CD4-positive, alpha-beta memory T cell (primary cell): ENCODE results near the gene SIPA1L3. TPM values are rescaled to one million over a fixed set of nuclear protein-coding genes. Genes with fewer than 3 reads are reported as not detected.

Experiments used
- CTCF ChIA-PET: fragments of 350-600 bp; sonication (Branson Sonifier 250); formaldehyde crosslinking; loops from one replicate; lab custom pipeline; 2021; ENCODE audit warnings: inconsistent platforms; ENCODE audit not compliant: partially characterized antibody; lab: Charles Lee
- POLR2A ChIA-PET: fragments of 350-600 bp; sonication (Branson Sonifier 250); formaldehyde crosslinking; loops from one replicate; lab custom pipeline; 2021; ENCODE audit not compliant: partially characterized antibody; lab: Charles Lee
- DNase-seq, 5 donors: peaks; one replicate each; pipeline versions ENCODE4 v3.0.0 to v3.0.0-alpha.2; 2020 to 2022; ENCODE audit warnings: mixed read lengths in 1 of 5
- H3K27ac ChIP-seq: one replicate; pipeline ENCODE4 v1.7.0; 2013; ENCODE audit warnings: low read depth, low read length
- H3K27me3 ChIP-seq: 2 replicates; pipeline ENCODE4 v1.7.0; 2013; ENCODE audit warnings: mild to moderate bottlenecking, low read length, moderate library complexity; ENCODE audit not compliant: insufficient read depth
- H3K36me3 ChIP-seq: 2 replicates; pipeline ENCODE4 v1.7.0; 2013; ENCODE audit warnings: mild to moderate bottlenecking, low read length, moderate library complexity; ENCODE audit not compliant: insufficient read depth
- H3K4me1 ChIP-seq: 2 replicates; pipeline ENCODE4 v1.7.0; 2013; ENCODE audit warnings: mild to moderate bottlenecking, low read length, moderate library complexity; ENCODE audit not compliant: insufficient read depth
- H3K4me3 ChIP-seq, 2 donors: one replicate each; pipeline ENCODE4 v1.7.0; 2013; ENCODE audit warnings: low read length in 2 of 2, mild to moderate bottlenecking in 1 of 2
- H3K9me3 ChIP-seq, 2 donors: one replicate each; pipeline ENCODE4 v1.7.0; 2013; ENCODE audit warnings: low read length in 2 of 2, control low read depth in 1 of 2; ENCODE audit not compliant: control insufficient read depth in 1 of 2
- H3K27ac Mint-ChIP-seq, 7 donors: one replicate each; pipeline ENCODE4 v1.8.0; 2020 to 2021; ENCODE audit warnings: mixed read lengths in 7 of 7, mild to moderate bottlenecking in 6 of 7, inconsistent platforms in 3 of 7, moderate library complexity in 3 of 7
- H3K27me3 Mint-ChIP-seq, 2 donors: one replicate each; pipeline ENCODE4 v1.8.0; 2020 to 2021; ENCODE audit warnings: mixed read lengths in 2 of 2
- H3K36me3 Mint-ChIP-seq, 2 donors: one replicate each; pipeline ENCODE4 v1.8.0; 2020 to 2021; ENCODE audit warnings: mixed read lengths in 2 of 2, inconsistent platforms in 1 of 2, mild to moderate bottlenecking in 1 of 2
- H3K4me1 Mint-ChIP-seq, 4 donors: one replicate each; pipeline ENCODE4 v1.8.0; 2020 to 2021; ENCODE audit warnings: mixed read lengths in 4 of 4, mild to moderate bottlenecking in 1 of 4
- H3K4me3 Mint-ChIP-seq, 8 donors: one replicate each; pipeline ENCODE4 v1.8.0; 2020 to 2021; ENCODE audit warnings: mixed read lengths in 8 of 8, mild to moderate bottlenecking in 7 of 8, moderate library complexity in 6 of 8, inconsistent platforms in 3 of 8
- H3K9me3 Mint-ChIP-seq, 8 donors: one replicate each; pipeline ENCODE4 v1.8.0; 2020 to 2021; ENCODE audit warnings: mixed read lengths in 8 of 8, mild to moderate bottlenecking in 5 of 8, inconsistent platforms in 3 of 8, moderate library complexity in 1 of 8
- intact Hi-C: fragments of 100-400 bp; cut with micrococcal nuclease; formaldehyde crosslinking; loops from one replicate; pipeline ENCODE4 v1.15.1; 2023
- polyA plus RNA-seq, 2 donors: library from polyadenylated mRNA; unstranded; fragments of 300-500 nt; fragmentation: Illumina TruSeq; gene quantifications; one replicate each; pipeline ENCODE4 v1.2.3, GENCODE V29; 2021
- total RNA-seq, 2 experiments: library from RNA; stranded (reverse); gene quantifications; one replicate each; pipeline ENCODE4 v1.2.3, GENCODE V29; 2021

Gene SIPA1L3
- total and polyA plus RNA-seq, 4 experiments from 2014 or later = 0.39 to 35.0 (median 17.8) TPM

- Histone ChIP-seq H3K9me3 (no peaks in the 10 kb centered on the region), H3K36me3 (peaks cover 10% of the 10 kb centered on the region), H3K27ac (no peak overlapping the region), H3K4me1 (no peaks in the 10 kb centered on the region), H3K4me3 (no peak overlapping the region), H3K27me3 (no peaks in the 10 kb centered on the region)
- Mint-ChIP-seq H3K27me3 (no peaks in the 10 kb centered on the region), H3K27ac (peak overlapping the region in 3 of 7 donors; percentile 11 to 61 (median 59)), H3K36me3 (peaks cover 27 to 37% of the 10 kb centered on the region in 2 donors), H3K4me3 (no peak overlapping the region), H3K4me1 (peaks cover 0 to 6% (median 1%) of the 10 kb centered on the region in 4 donors), H3K9me3 (peaks cover 0 to 7% (median 1%) of the 10 kb centered on the region in 8 donors)
- POLR2A ChIA-PET = no interaction called here
- intact Hi-C loops = loop anchor here (1.0 kb wide), 1 partner anchor 193 kb away; no protein-coding TSS in a partner anchor
- DNase-seq = peak in 4 of 5 donors; percentile 22 to 41 (median 26)
- CTCF ChIA-PET = interaction anchor here (0.9 to 1.9 kb wide), 9 partner anchors 11 to 198 kb away, joined by 3 to 9 read pairs (median 5); no protein-coding TSS in a partner anchor
These were observed 188.7 kb downstream of the SIPA1L3 start for GRCh38 chr19:38095411-38096308.

- CTCF ChIA-PET = no interaction called here
- H3K4me3 Mint-ChIP-seq = no peak overlapping the region
- H3K4me1 Mint-ChIP-seq = peaks cover 0 to 6% (median 1%) of the 10 kb centered on the region in 4 donors
- intact Hi-C loops = no loop called here
- Histone ChIP-seq H3K27me3 (no peaks in the 10 kb centered on the region), H3K4me3 (no peak overlapping the region), H3K9me3 (no peaks in the 10 kb centered on the region), H3K4me1 (no peaks in the 10 kb centered on the region), H3K27ac (no peak overlapping the region), H3K36me3 (peaks cover 12% of the 10 kb centered on the region)
- peaks cover 40 to 53% of the 10 kb centered on the region in 2 donors for H3K36me3 Mint-ChIP-seq
- H3K27me3 Mint-ChIP-seq = no peaks in the 10 kb centered on the region
- no peak overlapping the region for H3K27ac Mint-ChIP-seq
- POLR2A ChIA-PET = no interaction called here
- peaks cover 0 to 7% (median 1%) of the 10 kb centered on the region in 8 donors for H3K9me3 Mint-ChIP-seq
- no peak for DNase-seq
These were observed 193.0 kb downstream of the SIPA1L3 start for GRCh38 chr19:38099966-38100365.

GRCh38 chr19:38100589-38100988 is 193.6 kb downstream of the SIPA1L3 start:
- Histone ChIP-seq H3K4me1 (no peaks in the 10 kb centered on the region), H3K36me3 (peaks cover 12% of the 10 kb centered on the region), H3K27ac (no peak overlapping the region), H3K4me3 (no peak overlapping the region), H3K9me3 (no peaks in the 10 kb centered on the region), H3K27me3 (no peaks in the 10 kb centered on the region)
- CTCF ChIA-PET = no interaction called here
- no peak overlapping the region for H3K27ac Mint-ChIP-seq
- intact Hi-C loops = no loop called here
- DNase-seq = no peak
- peaks cover 0 to 7% (median 1%) of the 10 kb centered on the region in 8 donors for H3K9me3 Mint-ChIP-seq
- POLR2A ChIA-PET = no interaction called here
- peaks cover 0 to 3% (median 1%) of the 10 kb centered on the region in 4 donors for H3K4me1 Mint-ChIP-seq
- H3K36me3 Mint-ChIP-seq = peaks cover 45 to 57% of the 10 kb centered on the region in 2 donors
- no peak overlapping the region for H3K4me3 Mint-ChIP-seq
- H3K27me3 Mint-ChIP-seq = no peaks in the 10 kb centered on the region

- H3K27ac Mint-ChIP-seq = no peak overlapping the region
- H3K4me1 Mint-ChIP-seq = no peaks in the 10 kb centered on the region
- intact Hi-C loops = no loop called here
- H3K4me3 Mint-ChIP-seq = no peak overlapping the region
- Histone ChIP-seq H3K9me3 (no peaks in the 10 kb centered on the region), H3K27ac (no peak overlapping the region), H3K36me3 (peaks cover 16% of the 10 kb centered on the region), H3K4me3 (no peak overlapping the region), H3K4me1 (no peaks in the 10 kb centered on the region), H3K27me3 (no peaks in the 10 kb centered on the region)
- H3K36me3 Mint-ChIP-seq = peaks cover 50 to 57% of the 10 kb centered on the region in 2 donors
- no peak for DNase-seq
- H3K27me3 Mint-ChIP-seq = no peaks in the 10 kb centered on the region
- peaks cover 0 to 7% (median 1%) of the 10 kb centered on the region in 8 donors for H3K9me3 Mint-ChIP-seq
- CTCF ChIA-PET = no interaction called here
- POLR2A ChIA-PET = no interaction called here
These were observed 194.7 kb downstream of the SIPA1L3 start for GRCh38 chr19:38101723-38102122.

- no peak overlapping the region for H3K4me3 ChIP-seq
- Mint-ChIP-seq H3K36me3 (peaks cover 55 to 61% of the 10 kb centered on the region in 2 donors), H3K9me3 (no peaks in the 10 kb centered on the region), H3K4me3 (no peak overlapping the region), H3K4me1 (no peaks in the 10 kb centered on the region), H3K27me3 (no peaks in the 10 kb centered on the region), H3K27ac (peak overlapping the region in 1 of 7 donors; percentile 23)
- ChIA-PET CTCF (no interaction called here), POLR2A (no interaction called here)
- DNase-seq = no peak
- no peaks in the 10 kb centered on the region for H3K4me1 ChIP-seq
- no peaks in the 10 kb centered on the region for H3K27me3 ChIP-seq
- peaks cover 10% of the 10 kb centered on the region for H3K36me3 ChIP-seq
- no peaks in the 10 kb centered on the region for H3K9me3 ChIP-seq
- no peak overlapping the region for H3K27ac ChIP-seq
- intact Hi-C loops = no loop called here
These were observed 198.6 kb downstream of the SIPA1L3 start for GRCh38 chr19:38105574-38105973.

- no peak overlapping the region for H3K4me3 ChIP-seq
- DNase-seq = no peak
- peaks cover 0 to 5% (median 0%) of the 10 kb centered on the region in 4 donors for H3K4me1 Mint-ChIP-seq
- H3K36me3 Mint-ChIP-seq = peaks cover 56 to 67% of the 10 kb centered on the region in 2 donors
- no peak overlapping the region for H3K27ac Mint-ChIP-seq
- ChIA-PET POLR2A (no interaction called here), CTCF (no interaction called here)
- H3K36me3 ChIP-seq = peaks cover 17% of the 10 kb centered on the region
- H3K4me1 ChIP-seq = no peaks in the 10 kb centered on the region
- H3K27ac ChIP-seq = no peak overlapping the region
- no peaks in the 10 kb centered on the region for H3K27me3 ChIP-seq
- no peaks in the 10 kb centered on the region for H3K27me3 Mint-ChIP-seq
- no peak overlapping the region for H3K4me3 Mint-ChIP-seq
- no peaks in the 10 kb centered on the region for H3K9me3 ChIP-seq
- intact Hi-C loops = no loop called here
- no peaks in the 10 kb centered on the region for H3K9me3 Mint-ChIP-seq
These were observed 200.1 kb downstream of the SIPA1L3 start for GRCh38 chr19:38107129-38107528.

GRCh38 chr19:38111898-38112297 is 204.9 kb downstream of the SIPA1L3 start:
- peaks cover 0 to 2% (median 0%) of the 10 kb centered on the region in 8 donors for H3K9me3 Mint-ChIP-seq
- H3K4me3 Mint-ChIP-seq = no peak overlapping the region
- H3K27ac Mint-ChIP-seq = peak overlapping the region in 1 of 7 donors; percentile 36
- POLR2A ChIA-PET = no interaction called here
- intact Hi-C loops = no loop called here
- CTCF ChIA-PET = no interaction called here
- peaks cover 11 to 25% (median 12%) of the 10 kb centered on the region in 4 donors for H3K4me1 Mint-ChIP-seq
- H3K27ac ChIP-seq = no peak overlapping the region
- H3K9me3 ChIP-seq = no peaks in the 10 kb centered on the region
- no peaks in the 10 kb centered on the region for H3K27me3 ChIP-seq
- no peak for DNase-seq
- H3K27me3 Mint-ChIP-seq = no peaks in the 10 kb centered on the region
- H3K36me3 Mint-ChIP-seq = peaks cover 46 to 54% of the 10 kb centered on the region in 2 donors
- no peak overlapping the region for H3K4me3 ChIP-seq
- H3K4me1 ChIP-seq = peaks cover 11% of the 10 kb centered on the region
- H3K36me3 ChIP-seq = peaks cover 12% of the 10 kb centered on the region
